GM23338 (cell line): ENCODE results near the gene KIFC3. TPM values are rescaled to one million over a fixed set of nuclear protein-coding genes. Genes with fewer than 3 reads are reported as not detected.

Source experiments
- ATAC-seq: fragments of 200-7000 bp; cut with Tn5 transposase; 3 replicates; pipeline ENCODE4 v1.9.1; 2020
- DNase-seq: peaks from one replicate; pipeline ENCODE4 v3.0.0-alpha.2; 2015; ENCODE audit warnings: low spot score
- H2AFZ ChIP-seq: fragments of 200-600 bp; sonication (generic); 2 replicates; pipeline ENCODE4 v1.8.0; 2016; ENCODE audit warnings: antibody characterized with exemption, mild to moderate bottlenecking, moderate library complexity
- H3F3A ChIP-seq: fragments of 200-600 bp; sonication (generic); replicated peaks from 2 replicates; pipeline ENCODE4 v1.8.0; 2017; ENCODE audit warnings: antibody characterized with exemption, mixed run types, low read depth
- H3K27ac ChIP-seq: fragments of 200-600 bp; sonication (generic); 2 replicates; pipeline ENCODE4 v1.6.1; 2016; ENCODE audit warnings: low read depth
- H3K27me3 ChIP-seq: fragments of 200-600 bp; sonication (generic); 2 replicates; pipeline ENCODE4 v1.8.0; 2016; ENCODE audit warnings: mild to moderate bottlenecking, mixed run types, moderate library complexity; ENCODE audit not compliant: insufficient read depth
- H3K36me3 ChIP-seq: fragments of 200-600 bp; sonication (generic); 2 replicates; pipeline ENCODE4 v1.8.0; 2016; ENCODE audit warnings: mild to moderate bottlenecking; ENCODE audit not compliant: insufficient read depth
- H3K4me1 ChIP-seq: fragments of 200-600 bp; sonication (generic); 2 replicates; pipeline ENCODE4 v1.8.0; 2016; ENCODE audit warnings: mild to moderate bottlenecking, moderate library complexity; ENCODE audit not compliant: insufficient read depth
- H3K4me2 ChIP-seq: fragments of 200-600 bp; sonication (generic); 2 replicates; pipeline ENCODE4 v1.7.1; 2017; ENCODE audit warnings: mixed run types
- H3K4me3 ChIP-seq: fragments of 200-600 bp; sonication (generic); 2 replicates; pipeline ENCODE4 v1.6.1; 2016; ENCODE audit warnings: mixed run types
- H3K79me2 ChIP-seq: fragments of 200-600 bp; sonication (generic); replicated peaks from 2 replicates; pipeline ENCODE4 v1.8.0; 2017; ENCODE audit warnings: mild to moderate bottlenecking; ENCODE audit not compliant: insufficient read depth
- H3K9me2 ChIP-seq: fragments of 200-600 bp; sonication (generic); 2 replicates; pipeline ENCODE4 v1.8.0; 2017; ENCODE audit not compliant: insufficient read depth
- H4K20me1 ChIP-seq: fragments of 200-600 bp; sonication (generic); replicated peaks from 2 replicates; pipeline ENCODE4 v1.8.0; 2017; ENCODE audit warnings: mild to moderate bottlenecking; ENCODE audit not compliant: insufficient read depth
- H3K27ac Mint-ChIP-seq: 2 replicates; pipeline ENCODE4 v1.8.0; 2020; ENCODE audit warnings: inconsistent platforms, mild to moderate bottlenecking, moderate library complexity, mixed read lengths
- H3K27me3 Mint-ChIP-seq: 3 replicates; pipeline ENCODE4 v1.8.0; 2022; ENCODE audit warnings: low read depth, mild to moderate bottlenecking, moderate library complexity, mixed read lengths, inconsistent platforms; ENCODE audit not compliant: insufficient read depth, poor library complexity
- H3K36me3 Mint-ChIP-seq: 3 replicates; pipeline ENCODE4 v1.8.0; 2021; ENCODE audit warnings: low read depth, mild to moderate bottlenecking, inconsistent platforms, moderate library complexity, mixed read lengths
- H3K4me1 Mint-ChIP-seq: 3 replicates; pipeline ENCODE4 v1.8.0; 2020; ENCODE audit warnings: mild to moderate bottlenecking, inconsistent platforms, mixed read lengths
- H3K4me3 Mint-ChIP-seq: 3 replicates; pipeline ENCODE4 v1.8.0; 2021; ENCODE audit warnings: moderate library complexity, mild to moderate bottlenecking, inconsistent platforms, mixed read lengths
- H3K9me3 Mint-ChIP-seq: 3 replicates; pipeline ENCODE4 v1.8.0; 2020; ENCODE audit warnings: moderate library complexity, mild to moderate bottlenecking, inconsistent platforms, mixed read lengths
- CTCF ChIP-seq, 2 experiments: fragments of 200-600 bp in 1 of 2; sonication (generic) in 1 of 2; conservative IDR thresholded peaks; 2 replicates each; pipeline versions ENCODE4 v1.5.1 to v1.6.1; 2016 to 2017; ENCODE audit warnings: antibody characterized with exemption in 2 of 2, low read depth in 2 of 2, mild to moderate bottlenecking in 2 of 2, moderate library complexity in 1 of 2
- POLR2AphosphoS5 ChIP-seq: IDR thresholded peaks from 2 replicates; pipeline ENCODE4 v1.6.1; 2016; ENCODE audit warnings: antibody characterized with exemption, low read depth
- ZNF114 ChIP-seq: fragments of 250-450 bp; sonication (Bioruptor Pico); IDR thresholded peaks from 2 replicates; pipeline ENCODE4 v1.5.0; 2020; ENCODE audit warnings: mild to moderate bottlenecking, moderate library complexity
- ZNF331 ChIP-seq: fragments of 250-450 bp; sonication (Bioruptor Pico); IDR thresholded peaks from 2 replicates; pipeline ENCODE4 v1.5.0; 2020; ENCODE audit warnings: low read depth, mild to moderate bottlenecking, moderate library complexity
- polyA plus RNA-seq: library from polyadenylated mRNA; unstranded; fragments of >200 nt; fragmentation: Nextera tagmentation; extraction: Ambion mirVana; gene quantifications from 2 replicates; pipeline ENCODE4 v1.2.1, GENCODE V29; 2016
- total RNA-seq: library from RNA; depleted of rRNA; stranded (reverse); fragments of >200 nt; shearing (Covaris generic); gene quantifications from 2 replicates; pipeline ENCODE4 v1.2.3, GENCODE V29; 2014
- TF ChIP-seq, protein P1 (sequence below): IDR thresholded peaks from 2 replicates; pipeline ENCODE4 v1.6.1; 2016; ENCODE audit warnings: antibody characterized with exemption
- TF ChIP-seq, protein P2 (sequence below): IDR thresholded peaks from one replicate; pipeline ENCODE4 v1.6.1; 2018; ENCODE audit warnings: antibody characterized with exemption; ENCODE audit not compliant: unreplicated experiment
- TF ChIP-seq, protein P3 (sequence below): fragments of 250-450 bp; sonication (Bioruptor Pico); IDR thresholded peaks from 2 replicates; pipeline ENCODE4 v1.5.0; 2020; ENCODE audit warnings: mild to moderate bottlenecking, moderate library complexity

KIFC3 gene
- total and polyA plus RNA-seq, 2 experiments from 2014 or later, result 4.4 to 12.5 TPM

- ATAC-seq, result peak; percentile 80
- no peaks in the 10 kb centered on the region for H3K79me2 ChIP-seq
- peaks cover 12% of the 10 kb centered on the region for H3K27me3 Mint-ChIP-seq
Observed at GRCh38 chr16:57834936-57835335, 32.6 kb upstream of the KIFC3 start.

More at GRCh38 chr16:57834936-57835335, 32.6 kb upstream of the KIFC3 start:
- Histone ChIP-seq H2AFZ (no peak overlapping the region), H3F3A (peaks cover 4% of the 10 kb centered on the region; the same call in 1 of the 2 replicates), H3K4me1 (peaks cover 20% of the 10 kb centered on the region), H3K4me3 (no peak overlapping the region), H3K36me3 (no peaks in the 10 kb centered on the region), H4K20me1 (no peaks in the 10 kb centered on the region), H3K27ac (no peak overlapping the region), H3K9me2 (no peaks in the 10 kb centered on the region), H3K27me3 (no peaks in the 10 kb centered on the region), H3K4me2 (no peak overlapping the region)
- H3K27ac Mint-ChIP-seq, result peak overlapping the region; percentile 28; the same call in 1 of the 2 replicates
- H3K4me3 Mint-ChIP-seq, result no peak overlapping the region
- H3K4me1 Mint-ChIP-seq, result peaks cover 25% of the 10 kb centered on the region
- DNase-seq, result peak; percentile 58
- H3K36me3 Mint-ChIP-seq, result no peaks in the 10 kb centered on the region
- TF ChIP-seq POLR2AphosphoS5 (no peak), ZNF331 (CRISPR knock-in tag) (no peak), CTCF (conservative IDR thresholded peaks at IDR 0.05; ENCODE audit: low read depth in 2 of 2) (no peak), ZNF114 (no peak)
- TF ChIP-seq, protein P1, sequence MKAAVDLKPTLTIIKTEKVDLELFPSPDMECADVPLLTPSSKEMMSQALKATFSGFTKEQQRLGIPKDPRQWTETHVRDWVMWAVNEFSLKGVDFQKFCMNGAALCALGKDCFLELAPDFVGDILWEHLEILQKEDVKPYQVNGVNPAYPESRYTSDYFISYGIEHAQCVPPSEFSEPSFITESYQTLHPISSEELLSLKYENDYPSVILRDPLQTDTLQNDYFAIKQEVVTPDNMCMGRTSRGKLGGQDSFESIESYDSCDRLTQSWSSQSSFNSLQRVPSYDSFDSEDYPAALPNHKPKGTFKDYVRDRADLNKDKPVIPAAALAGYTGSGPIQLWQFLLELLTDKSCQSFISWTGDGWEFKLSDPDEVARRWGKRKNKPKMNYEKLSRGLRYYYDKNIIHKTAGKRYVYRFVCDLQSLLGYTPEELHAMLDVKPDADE, result no peak
- TF ChIP-seq, protein P2, sequence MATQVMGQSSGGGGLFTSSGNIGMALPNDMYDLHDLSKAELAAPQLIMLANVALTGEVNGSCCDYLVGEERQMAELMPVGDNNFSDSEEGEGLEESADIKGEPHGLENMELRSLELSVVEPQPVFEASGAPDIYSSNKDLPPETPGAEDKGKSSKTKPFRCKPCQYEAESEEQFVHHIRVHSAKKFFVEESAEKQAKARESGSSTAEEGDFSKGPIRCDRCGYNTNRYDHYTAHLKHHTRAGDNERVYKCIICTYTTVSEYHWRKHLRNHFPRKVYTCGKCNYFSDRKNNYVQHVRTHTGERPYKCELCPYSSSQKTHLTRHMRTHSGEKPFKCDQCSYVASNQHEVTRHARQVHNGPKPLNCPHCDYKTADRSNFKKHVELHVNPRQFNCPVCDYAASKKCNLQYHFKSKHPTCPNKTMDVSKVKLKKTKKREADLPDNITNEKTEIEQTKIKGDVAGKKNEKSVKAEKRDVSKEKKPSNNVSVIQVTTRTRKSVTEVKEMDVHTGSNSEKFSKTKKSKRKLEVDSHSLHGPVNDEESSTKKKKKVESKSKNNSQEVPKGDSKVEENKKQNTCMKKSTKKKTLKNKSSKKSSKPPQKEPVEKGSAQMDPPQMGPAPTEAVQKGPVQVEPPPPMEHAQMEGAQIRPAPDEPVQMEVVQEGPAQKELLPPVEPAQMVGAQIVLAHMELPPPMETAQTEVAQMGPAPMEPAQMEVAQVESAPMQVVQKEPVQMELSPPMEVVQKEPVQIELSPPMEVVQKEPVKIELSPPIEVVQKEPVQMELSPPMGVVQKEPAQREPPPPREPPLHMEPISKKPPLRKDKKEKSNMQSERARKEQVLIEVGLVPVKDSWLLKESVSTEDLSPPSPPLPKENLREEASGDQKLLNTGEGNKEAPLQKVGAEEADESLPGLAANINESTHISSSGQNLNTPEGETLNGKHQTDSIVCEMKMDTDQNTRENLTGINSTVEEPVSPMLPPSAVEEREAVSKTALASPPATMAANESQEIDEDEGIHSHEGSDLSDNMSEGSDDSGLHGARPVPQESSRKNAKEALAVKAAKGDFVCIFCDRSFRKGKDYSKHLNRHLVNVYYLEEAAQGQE, result no peak
- TF ChIP-seq, protein P3, sequence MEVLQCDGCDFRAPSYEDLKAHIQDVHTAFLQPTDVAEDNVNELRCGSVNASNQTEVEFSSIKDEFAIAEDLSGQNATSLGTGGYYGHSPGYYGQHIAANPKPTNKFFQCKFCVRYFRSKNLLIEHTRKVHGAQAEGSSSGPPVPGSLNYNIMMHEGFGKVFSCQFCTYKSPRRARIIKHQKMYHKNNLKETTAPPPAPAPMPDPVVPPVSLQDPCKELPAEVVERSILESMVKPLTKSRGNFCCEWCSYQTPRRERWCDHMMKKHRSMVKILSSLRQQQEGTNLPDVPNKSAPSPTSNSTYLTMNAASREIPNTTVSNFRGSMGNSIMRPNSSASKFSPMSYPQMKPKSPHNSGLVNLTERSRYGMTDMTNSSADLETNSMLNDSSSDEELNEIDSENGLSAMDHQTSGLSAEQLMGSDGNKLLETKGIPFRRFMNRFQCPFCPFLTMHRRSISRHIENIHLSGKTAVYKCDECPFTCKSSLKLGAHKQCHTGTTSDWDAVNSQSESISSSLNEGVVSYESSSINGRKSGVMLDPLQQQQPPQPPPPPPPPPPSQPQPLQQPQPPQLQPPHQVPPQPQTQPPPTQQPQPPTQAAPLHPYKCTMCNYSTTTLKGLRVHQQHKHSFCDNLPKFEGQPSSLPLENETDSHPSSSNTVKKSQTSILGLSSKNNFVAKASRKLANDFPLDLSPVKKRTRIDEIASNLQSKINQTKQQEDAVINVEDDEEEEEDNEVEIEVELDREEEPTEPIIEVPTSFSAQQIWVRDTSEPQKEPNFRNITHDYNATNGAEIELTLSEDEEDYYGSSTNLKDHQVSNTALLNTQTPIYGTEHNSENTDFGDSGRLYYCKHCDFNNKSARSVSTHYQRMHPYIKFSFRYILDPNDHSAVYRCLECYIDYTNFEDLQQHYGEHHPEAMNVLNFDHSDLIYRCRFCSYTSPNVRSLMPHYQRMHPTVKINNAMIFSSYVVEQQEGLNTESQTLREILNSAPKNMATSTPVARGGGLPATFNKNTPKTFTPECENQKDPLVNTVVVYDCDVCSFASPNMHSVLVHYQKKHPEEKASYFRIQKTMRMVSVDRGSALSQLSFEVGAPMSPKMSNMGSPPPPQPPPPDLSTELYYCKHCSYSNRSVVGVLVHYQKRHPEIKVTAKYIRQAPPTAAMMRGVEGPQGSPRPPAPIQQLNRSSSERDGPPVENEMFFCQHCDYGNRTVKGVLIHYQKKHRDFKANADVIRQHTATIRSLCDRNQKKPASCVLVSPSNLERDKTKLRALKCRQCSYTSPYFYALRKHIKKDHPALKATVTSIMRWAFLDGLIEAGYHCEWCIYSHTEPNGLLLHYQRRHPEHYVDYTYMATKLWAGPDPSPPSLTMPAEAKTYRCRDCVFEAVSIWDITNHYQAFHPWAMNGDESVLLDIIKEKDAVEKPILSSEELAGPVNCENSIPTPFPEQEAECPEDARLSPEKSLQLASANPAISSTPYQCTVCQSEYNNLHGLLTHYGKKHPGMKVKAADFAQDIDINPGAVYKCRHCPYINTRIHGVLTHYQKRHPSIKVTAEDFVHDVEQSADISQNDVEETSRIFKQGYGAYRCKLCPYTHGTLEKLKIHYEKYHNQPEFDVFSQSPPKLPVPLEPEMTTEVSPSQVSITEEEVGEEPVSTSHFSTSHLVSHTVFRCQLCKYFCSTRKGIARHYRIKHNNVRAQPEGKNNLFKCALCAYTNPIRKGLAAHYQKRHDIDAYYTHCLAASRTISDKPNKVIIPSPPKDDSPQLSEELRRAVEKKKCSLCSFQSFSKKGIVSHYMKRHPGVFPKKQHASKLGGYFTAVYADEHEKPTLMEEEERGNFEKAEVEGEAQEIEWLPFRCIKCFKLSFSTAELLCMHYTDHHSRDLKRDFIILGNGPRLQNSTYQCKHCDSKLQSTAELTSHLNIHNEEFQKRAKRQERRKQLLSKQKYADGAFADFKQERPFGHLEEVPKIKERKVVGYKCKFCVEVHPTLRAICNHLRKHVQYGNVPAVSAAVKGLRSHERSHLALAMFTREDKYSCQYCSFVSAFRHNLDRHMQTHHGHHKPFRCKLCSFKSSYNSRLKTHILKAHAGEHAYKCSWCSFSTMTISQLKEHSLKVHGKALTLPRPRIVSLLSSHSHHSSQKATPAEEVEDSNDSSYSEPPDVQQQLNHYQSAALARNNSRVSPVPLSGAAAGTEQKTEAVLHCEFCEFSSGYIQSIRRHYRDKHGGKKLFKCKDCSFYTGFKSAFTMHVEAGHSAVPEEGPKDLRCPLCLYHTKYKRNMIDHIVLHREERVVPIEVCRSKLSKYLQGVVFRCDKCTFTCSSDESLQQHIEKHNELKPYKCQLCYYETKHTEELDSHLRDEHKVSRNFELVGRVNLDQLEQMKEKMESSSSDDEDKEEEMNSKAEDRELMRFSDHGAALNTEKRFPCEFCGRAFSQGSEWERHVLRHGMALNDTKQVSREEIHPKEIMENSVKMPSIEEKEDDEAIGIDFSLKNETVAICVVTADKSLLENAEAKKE (CRISPR knock-in tag), result no peak
- H3K9me3 Mint-ChIP-seq, result no peaks in the 10 kb centered on the region
